ENCODE results near the gene SYT10.

GRCh38 chr12:33432992-33433391, 6.6 kb downstream of the SYT10 start:
- TF ChIP-seq POLR2AphosphoS5 (IDR thresholded peaks at IDR 0.05; ENCODE audit: borderline replicate concordance, low read depth, low read length) (no peak), EZH2 (IDR thresholded peaks at IDR 0.05) (no peak)
